GM21423 (cell line): ENCODE data around the gene KIF17.
A peak's percentile ranks its signal among the peaks of the same experiment; 100 is the strongest.

Experiments
- ATAC-seq: cut with Tn5 transposase; IDR thresholded peaks from one replicate; pipeline ENCODE4 v1.9.1; 2021; ENCODE audit warnings: mild to moderate bottlenecking, moderate library complexity; ENCODE audit not compliant: unreplicated experiment

KIF17 gene

DNA sequence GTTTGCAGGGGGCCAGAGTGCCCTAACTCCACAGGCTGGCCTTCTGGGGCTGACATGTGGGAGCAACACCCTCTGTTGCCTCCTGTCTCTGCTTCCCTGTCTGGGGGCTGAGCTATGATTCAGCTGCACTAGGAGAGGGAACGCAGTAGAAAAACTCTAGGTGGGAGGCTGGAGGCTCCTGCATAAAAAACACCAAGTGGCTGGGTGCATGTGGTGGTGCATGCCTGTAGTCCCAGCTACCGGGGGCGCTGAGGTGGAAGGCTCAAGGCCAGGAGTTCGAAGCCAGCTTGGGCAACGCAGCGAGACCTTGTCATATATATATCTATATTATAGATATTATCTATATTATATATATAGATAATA, 5.6 kb downstream of the KIF17 start:
- no peak for ATAC-seq

DNA sequence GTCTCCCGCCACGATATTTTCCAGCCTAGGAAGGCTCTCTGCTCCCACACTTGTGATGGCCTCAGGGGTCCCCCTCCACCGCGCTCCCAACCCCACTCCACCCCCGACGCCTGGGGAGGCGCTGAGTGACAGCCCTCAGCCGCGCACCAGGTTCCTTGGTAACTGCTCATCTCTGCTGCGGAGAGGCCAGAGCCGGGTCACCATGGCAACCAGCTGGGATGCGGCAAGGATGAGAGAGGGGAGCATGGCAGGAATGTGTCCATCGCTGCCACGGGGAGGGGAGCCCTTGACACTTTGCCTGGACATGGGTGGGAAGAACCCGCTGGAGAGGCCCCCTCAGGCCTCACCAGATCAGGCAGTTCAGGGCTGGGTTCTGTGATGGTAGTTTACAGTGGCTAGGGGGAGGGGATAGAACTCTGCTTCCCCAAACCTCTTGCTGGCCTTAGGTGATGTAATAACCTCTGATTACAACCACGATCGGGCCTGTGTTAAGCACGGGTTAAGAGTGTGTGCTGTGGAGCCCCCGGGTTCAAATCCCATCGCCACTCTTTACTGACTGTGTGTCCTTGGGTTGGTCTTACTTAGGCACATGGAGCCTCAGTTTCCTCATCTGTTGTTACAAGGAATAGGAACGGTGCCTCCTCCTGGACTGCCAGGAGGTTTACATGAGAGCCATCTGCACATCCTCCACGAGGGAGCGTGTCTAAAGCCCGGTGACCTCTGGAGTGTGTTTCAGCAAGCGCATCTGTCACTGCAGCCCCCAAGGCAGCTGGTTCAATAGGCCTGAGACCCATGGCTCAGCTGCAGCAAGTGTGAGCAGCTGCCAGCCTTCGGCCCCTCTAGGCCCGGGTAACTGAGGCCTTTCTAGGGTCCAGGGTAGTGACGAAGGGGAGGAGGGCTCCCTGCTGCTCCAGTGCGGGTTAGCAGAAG, 6.3 kb downstream of the KIF17 start:
- ATAC-seq = no peak

DNA sequence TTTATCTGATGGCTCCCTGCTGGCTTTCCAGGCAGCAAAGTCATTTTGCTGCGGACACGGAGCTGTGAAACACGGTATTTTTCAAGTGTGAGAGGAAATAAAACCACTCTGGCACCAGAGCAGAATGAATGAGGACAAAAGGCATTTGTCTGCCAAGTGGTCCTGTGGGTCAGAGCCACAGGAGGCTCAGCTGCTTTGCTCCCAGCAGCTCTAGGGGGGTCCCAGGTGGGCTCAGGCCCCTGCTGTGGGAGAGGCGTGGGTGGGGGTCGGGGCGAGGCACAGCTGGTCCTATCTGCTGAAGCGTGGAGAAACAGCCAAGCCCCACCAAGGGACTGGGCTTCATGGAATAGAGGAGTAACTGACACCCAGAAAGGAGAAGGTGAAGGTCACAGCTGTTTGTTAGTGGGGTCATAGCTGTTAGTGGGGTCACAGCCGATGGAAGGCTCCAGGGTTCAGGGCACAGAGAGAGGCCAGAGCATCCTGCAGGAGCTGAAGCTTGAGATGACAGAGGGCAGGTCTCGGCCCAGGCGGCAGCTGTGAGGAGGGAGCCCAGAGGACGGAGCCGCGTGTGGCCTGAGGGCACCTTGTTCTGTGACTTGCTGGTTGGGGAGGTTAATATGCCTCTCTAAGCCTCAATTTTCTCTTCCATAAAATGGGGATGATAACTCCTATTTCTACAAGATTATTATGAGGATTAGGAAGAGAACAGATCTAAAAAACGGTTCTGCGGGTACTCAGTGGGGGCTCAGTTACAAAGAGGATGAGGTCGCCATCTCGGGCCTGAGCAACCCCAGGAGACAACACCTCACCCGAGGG, 7.1 kb downstream of the KIF17 start:
- no peak for ATAC-seq

DNA sequence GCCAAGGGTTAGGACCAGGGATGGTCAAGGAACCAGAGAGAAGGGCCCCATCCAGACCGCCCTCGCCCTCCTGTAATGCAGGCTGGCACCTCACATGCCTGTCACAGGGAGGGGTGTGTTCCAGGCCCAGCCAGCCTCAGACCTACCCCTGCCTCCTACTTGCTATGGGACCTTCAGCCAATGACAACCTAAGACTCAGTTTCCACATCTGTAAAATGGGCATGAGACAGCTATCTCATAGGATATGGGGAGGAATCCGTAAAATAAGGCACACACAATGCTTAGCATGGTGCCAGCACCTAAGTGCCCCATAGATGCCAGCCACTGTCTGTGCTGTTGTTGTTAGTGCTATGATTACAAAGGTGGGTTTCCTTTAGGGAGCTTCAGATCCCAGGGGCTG, 7.9 kb downstream of the KIF17 start:
- no peak for ATAC-seq

DNA sequence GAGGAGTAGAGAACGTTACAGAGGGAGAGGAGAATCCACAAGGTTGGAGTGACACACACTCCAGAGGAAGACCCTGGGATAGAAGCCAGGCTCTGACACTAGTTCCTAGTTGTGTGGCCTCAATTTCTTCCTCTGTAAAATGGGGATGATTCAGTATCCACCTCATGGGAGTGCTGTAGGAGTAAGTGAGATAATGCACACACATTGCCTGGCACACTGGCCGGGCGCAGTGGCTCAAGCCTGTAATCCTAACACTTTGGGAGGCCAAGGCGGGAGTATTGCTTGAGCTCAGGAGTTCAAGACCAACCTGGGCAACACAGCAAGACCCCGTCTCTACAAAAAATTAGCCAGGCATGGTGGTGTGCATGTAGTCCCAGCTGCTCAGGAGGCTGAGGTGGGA, 8.9 kb downstream of the KIF17 start:
- no peak for ATAC-seq

DNA sequence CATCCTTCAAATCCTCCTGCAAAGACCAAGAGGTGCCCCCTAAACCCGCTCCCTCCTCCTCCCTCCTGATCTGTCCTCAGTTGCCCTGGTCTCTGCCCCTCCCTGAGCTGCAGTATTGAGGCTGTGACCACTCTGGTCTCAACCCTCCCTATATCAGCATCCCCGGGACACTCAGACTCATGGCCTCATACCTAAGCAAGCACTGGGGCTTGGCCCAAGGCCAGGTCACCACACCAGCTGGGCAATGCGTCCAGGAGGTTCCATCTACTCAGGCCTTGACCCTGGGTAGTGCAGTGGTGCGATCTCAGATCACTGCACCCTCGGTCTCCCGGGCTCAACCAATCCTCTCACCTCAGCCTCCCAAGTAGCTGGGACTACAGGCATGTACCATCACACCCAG, 9.8 kb downstream of the KIF17 start:
- ATAC-seq = no peak

DNA sequence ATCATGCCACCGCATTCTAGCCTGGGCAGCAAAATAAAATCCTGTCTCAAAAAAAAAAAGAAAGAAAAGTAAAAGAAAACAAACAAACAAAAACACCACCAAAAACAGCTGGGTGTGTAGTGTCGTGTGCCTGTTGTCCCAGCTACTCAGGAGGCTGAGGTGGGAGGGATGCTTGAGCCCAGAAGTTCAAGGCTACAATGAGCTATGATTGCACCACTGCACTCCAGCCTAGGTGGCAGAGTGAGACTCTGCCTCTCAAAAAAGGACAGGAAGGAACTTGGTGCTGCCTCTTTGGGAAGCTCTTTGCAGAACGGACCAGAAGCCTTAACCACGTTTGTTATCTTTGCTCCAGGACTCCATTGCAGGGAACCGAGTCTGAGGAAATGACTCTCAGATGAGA, 11.0 kb downstream of the KIF17 start:
- ATAC-seq = no peak

DNA sequence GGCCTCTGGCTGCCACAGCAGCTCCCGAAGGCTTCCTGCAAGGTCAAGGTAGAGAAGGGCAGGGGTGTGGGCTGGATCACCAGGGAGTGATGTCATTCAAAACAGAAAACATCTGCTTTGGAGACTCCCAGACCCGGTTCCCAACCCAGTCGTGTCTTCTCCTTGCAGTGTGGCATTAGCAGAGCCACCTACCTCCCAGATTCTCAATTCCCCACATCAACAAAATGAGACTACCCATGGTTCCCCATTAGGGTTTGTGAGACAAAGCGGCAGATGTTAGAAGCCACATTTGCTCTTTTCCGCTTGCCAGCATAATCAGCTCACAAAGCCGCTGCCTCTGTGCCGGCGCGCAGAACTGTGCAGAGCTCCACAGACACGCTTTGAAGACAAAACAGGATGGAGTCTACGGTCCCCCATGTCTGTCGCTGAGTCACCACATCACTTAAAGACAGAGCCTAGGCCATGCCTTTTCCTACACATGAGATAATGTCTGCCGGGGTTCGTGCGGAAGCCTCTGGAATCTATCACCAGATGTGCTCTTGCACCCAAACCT, 12.5 kb downstream of the KIF17 start:
- ATAC-seq = no peak

DNA sequence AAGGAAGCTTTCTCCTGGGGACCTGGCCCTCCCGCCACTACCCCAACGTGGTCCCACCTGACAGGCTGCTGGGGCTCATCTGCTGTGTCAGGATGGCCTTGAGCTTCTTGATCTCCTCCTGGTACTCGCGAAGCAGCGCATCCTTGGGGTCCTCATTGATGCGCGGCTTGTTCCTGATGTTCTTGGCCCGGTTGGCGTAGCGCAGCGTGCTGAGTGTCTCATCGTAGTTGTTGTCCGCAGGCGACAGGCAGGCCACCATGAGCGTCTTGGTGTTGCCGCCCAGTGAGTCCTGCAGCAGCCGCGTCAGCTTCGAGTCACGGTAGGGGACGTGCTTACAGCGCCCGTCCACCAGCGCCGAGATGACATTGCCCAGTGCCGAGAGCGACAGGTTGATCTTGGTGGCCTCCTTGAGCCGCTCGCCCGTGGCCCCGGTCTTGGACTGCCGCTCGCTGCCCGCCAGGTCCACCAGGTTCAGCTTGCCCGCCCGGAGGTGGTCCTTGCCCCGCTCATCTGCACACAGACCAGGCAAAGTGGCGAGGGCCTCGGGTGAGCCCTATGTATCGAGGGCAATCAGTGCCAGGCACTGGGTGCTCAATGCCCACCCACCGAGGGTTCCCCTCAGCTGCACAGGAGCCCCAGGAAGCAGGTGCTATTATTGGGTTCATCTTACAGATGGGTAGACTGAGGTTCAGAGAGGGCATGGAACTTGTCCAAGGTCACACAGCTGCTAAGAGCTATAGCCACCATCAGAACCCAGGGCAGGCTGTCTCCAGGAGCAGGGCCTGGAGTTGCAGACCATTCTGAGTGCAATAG, 13.2 kb downstream of the KIF17 start:
- ATAC-seq = no peak

DNA sequence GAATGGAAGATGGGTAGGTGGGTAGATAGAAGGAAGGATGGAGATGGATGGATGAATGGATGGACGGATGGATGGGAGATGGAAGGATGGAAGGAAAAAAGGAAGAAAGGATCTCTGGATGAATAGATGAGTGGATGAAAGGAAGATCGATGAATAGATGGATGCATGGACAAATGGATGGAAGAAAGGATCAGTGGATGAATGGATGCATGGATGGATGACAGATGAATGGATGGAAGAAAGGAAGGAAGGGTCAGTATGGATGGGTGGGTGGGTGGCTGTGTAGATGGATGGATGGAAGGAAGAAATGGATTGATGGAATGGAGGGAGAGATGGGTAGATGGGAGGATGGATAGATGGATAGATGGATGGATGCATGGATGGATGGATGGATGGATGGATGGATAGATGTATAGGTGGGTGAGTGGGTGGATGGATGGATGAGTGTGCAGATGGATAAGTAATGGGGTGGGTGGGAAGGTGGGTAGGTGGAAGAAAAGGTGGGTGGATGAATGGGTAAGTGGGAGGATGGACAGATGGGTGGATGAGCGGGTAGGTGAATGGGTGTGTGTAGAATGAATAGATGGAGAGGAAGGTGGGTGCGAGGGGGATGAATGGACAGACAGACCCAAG, 14.6 kb downstream of the KIF17 start:
- ATAC-seq = no peak

DNA sequence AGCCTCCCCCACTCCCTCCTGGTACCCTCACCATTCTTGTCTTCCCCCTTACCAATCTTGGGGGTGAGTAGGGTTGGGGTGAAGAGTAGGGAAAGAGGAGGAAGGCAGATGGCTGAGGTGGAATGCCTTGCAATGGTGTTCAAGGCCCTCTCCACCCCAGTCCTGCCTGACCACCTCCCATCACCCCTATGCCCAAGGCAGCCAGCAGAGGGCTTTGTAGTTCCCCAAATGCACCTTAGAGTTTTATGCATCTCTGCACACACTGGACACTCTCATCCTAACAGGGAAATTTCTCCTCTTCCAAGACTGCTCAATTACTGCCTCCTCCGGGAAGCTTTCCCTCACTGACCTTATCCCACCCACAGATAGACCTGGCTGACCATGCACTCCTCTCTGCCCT, 15.4 kb downstream of the KIF17 start:
- ATAC-seq = no peak

DNA sequence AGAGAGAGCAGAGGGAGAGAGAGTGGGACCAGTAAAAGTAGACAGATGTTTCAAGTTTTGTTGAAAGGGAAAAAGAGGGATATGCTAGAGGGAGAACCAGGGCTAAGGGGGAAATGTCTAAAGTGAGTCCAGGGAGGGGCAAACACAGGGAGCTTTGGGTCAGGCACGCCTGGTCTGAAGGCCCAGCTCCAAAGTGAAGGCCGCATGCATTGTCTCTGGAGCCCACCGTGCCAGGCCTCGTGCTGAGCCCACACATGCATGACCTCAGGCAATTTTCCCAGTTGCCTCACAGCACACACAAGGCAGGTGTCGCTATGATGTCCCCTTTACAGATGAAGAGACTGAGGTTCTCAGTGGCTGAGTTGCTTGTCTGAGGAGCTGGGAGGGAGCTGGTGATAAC, 16.0 kb downstream of the KIF17 start:
- ATAC-seq = no peak

DNA sequence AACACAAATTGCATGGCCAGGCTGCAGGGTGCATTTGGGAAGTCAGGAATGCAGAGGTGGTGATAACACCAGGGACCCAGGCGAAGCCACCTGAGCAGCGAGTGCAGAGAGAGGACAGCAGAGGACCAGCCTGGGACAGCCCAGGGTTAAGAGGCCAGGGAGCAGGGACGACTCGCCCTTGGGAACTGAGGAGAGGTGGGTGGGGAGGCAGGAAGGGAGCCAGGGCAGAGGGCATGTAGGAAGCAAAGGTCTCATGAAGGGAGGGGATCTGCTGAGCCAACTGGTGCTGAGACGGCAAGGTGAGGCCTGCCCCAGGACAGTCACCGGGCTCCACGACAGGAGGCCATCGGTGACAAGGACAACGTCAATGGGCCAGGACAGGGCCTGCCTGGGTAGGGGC, 16.4 kb downstream of the KIF17 start:
- ATAC-seq = no peak

DNA sequence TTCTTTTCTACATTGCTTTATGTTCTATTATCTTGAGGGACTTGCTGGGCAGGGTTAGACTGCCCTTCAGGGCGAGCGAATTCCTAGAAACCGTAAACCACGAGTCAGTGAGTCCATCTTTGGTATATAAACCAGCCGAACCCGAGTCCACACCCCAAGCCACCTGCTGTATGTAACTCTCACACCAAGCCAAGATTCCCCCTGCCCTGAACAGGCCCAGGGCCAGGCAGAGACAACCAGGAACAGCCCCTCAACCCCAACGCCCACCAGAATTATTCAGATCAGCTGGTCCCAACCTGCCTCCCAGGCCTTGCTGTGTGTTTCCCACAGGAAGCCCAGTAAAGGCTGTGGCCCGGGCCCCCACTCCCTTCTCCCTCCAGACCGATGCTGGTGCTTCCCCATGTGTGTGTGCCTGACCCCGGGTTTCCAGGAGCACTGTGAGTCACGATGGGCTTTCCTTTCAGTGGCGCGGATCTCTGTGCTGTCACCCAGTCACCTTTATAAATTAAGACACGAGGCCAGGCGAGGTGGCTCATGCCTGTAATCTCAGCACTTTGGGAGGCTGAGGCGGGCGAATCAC, 17.1 kb downstream of the KIF17 start:
- no peak for ATAC-seq

DNA sequence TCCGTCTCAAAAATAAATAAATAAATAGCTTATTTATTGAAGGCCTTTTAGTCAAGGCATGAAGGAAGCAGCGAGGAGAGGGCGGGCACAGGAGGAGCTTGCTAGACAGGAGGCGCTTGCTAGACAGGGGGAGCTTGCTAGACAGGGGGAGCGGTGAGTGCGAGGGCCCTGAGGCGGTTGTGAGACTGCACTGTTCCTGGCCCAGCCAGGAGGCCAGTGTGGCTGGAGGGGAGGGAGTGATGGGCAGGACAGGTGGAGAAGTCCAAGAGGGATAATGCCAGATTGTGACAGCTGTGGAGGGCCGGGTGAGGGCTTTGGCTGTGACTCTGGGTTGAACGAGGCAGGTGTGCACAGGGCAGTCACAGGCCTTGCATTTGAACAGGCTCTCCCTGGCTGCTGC, 18.2 kb downstream of the KIF17 start:
- ATAC-seq = no peak

DNA sequence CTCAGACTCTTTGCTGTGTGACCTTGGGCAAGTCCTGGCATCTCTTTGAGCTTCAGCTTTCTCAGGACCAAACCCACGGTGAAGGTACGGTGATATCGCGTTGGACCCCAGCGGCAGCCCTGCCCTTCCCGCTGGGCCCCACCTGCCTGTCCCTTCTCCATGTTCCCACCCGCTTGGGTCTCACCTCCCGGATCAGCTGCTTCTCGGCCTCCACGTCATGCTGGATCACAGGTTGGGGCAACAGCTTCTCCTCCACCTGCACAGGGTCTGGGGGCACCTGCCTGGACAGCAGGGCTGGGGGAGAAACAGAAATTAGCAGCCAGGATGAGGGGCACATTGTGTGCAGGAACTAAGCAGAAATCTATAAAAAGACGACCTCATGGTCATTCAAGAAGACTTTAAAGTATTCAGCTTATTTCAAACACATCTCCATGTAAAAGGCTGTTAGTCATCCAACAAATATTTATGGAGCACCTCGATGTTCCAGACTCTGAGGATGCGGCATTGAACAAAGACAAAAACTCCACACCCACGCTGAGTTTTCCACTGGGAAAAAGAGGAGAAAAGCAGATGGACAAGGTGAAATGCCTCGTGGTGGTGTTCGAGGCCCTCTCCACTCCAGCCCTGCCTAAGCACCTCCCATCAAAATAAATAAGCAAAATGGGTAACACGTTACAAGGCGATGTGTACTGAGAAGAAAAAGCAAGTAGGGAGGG, 19.5 kb downstream of the KIF17 start:
- no peak for ATAC-seq

DNA sequence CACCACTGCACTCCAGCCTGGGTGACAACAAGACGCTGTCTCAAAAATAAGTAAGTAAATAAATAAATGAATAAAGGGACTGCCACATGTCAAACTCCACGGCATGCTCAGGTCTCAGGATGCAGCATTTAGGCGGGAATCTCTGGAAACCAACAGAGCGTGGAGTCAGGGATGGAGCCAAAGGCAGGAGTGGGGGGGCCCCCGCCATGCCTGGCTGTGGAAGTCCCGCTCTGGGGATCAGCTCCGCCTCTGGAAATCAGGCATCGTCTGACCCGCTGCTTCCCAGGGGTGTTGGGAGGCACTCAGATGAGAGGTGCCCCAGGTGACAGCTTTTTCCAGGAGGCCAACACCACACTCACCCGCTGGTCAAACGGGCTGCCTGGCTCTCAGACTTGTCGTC, 20.2 kb downstream of the KIF17 start:
- ATAC-seq = no peak

DNA sequence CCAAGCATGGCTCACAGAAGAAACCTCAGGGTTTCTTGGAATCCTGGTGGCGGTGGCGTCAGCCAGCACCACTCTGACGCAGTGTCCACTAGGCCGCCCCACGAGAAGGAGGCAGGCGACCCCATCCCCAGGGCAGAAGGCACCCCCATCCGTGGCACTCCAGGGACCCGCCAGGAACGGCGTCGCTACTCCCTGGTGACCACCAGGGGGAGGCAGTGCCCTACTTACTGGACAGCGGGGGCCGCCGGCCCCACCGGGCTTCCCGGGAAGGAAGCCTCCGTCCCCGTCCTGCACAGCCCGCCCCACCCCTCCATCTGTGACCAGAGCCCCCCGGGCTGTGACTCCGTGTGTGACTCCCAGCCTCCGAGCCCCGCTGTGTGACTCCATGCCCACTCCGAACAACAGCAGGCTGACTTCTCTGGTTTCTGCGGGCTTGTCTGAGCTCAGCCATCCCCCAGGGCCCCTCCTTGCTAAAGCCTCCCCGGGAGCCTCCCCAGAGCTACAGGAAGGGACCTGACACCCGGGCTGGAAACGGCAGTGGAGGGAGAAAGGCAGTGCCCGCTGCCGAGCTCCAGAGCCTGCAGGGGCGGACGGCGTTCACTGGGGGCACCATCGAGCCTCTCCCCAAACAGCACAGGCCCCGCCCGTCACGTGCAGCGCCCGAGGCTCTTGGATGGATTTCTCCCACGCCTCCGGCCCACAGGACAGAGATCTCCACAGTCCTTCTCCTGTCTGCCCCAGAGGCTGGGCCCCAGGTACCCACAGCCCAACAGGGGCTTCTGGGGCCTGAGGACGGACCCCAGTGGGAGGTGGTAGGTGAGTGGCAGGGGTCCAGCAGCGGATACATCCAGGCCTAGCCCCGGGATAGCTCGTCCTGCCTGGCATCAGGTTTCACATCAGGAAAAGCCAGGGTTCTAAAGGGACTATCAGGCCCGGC, 21.1 kb downstream of the KIF17 start:
- ATAC-seq = peak; percentile 67

DNA sequence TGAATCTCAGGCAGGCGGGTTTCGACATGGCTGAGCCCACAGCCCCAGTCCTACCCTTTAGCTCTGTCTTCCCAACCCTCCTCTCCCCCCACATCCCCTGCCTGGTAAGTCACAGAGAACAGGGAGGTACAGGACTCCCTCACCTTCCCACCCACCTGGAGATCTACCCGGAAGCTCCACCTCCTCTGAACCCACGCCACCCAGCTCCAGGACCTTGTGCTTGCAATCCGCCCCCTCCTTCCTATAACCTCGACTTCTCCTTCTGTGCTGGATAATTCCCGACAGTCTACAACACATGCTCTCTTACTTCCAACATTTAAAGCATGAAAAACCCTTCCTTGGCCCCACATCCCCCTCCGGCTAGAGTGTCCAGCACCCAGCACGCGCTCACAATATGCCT, 22.3 kb downstream of the KIF17 start:
- ATAC-seq = no peak
